GM18867 (cell line): Measurements from ENCODE around the gene MYADML2.

Source experiments
- ATAC-seq: cut with Tn5 transposase; IDR thresholded peaks from one replicate; pipeline ENCODE4 v1.9.1; 2021; ENCODE audit warnings: mild to moderate bottlenecking, moderate library complexity; ENCODE audit not compliant: unreplicated experiment

Gene MYADML2

GRCh38 chr17:81926451-81927151 lies 20.4 kb downstream of the MYADML2 start:
- ATAC-seq, result no peak

- ATAC-seq, result no peak
Measured at GRCh38 chr17:81925860-81926450, 21.1 kb downstream of the MYADML2 start.

- ATAC-seq, result no peak
Measured at GRCh38 chr17:81924557-81925532, 22.2 kb downstream of the MYADML2 start.

- no peak for ATAC-seq
Measured at GRCh38 chr17:81923302-81924260, 23.5 kb downstream of the MYADML2 start.

- ATAC-seq, result no peak
Measured at GRCh38 chr17:81922566-81923301, 24.3 kb downstream of the MYADML2 start.

GRCh38 chr17:81921996-81922565 lies 25.0 kb downstream of the MYADML2 start:
- ATAC-seq, result no peak

- ATAC-seq, result no peak
Measured at GRCh38 chr17:81921537-81921862, 25.5 kb downstream of the MYADML2 start.

GRCh38 chr17:81920612-81921536 lies 26.2 kb downstream of the MYADML2 start:
- no peak for ATAC-seq

GRCh38 chr17:81918832-81919545 lies 28.0 kb downstream of the MYADML2 start:
- ATAC-seq, result no peak

GRCh38 chr17:81918333-81918669 lies 28.7 kb downstream of the MYADML2 start:
- ATAC-seq, result peak; percentile 22

GRCh38 chr17:81917565-81918332 lies 29.3 kb downstream of the MYADML2 start, which contains the start of gene SIRT7:
Gene SIRT7, minus strand, starts transcription at chr17:81918176. Its CDS starts 45 bp downstream, at chr17:81918131.
- peak; percentile 53 for ATAC-seq

- ATAC-seq, result no peak
Measured at GRCh38 chr17:81916234-81917001, 30.6 kb downstream of the MYADML2 start.

- no peak for ATAC-seq
Measured at GRCh38 chr17:81915331-81915730, 31.7 kb downstream of the MYADML2 start.

- ATAC-seq, result no peak
Measured at GRCh38 chr17:81914103-81914850, 32.8 kb downstream of the MYADML2 start.

- ATAC-seq, result no peak
Measured at GRCh38 chr17:81913394-81914102, 33.5 kb downstream of the MYADML2 start.
